Esophagus muscularis mucosa (tissue), 4 donors: Measurements from ENCODE around the gene PTPN14.

Experiments
- CTCF ChIP-seq, 3 experiments: fragments of 200-600 bp in 2 of 3; fragments of 450-650 bp in 1 of 3; sonication (generic) in 2 of 3; IDR thresholded peaks; one replicate each; pipeline ENCODE4 v1.5.1; 2017 to 2019; ENCODE audit warnings: antibody characterized with exemption in 3 of 3, mild to moderate bottlenecking in 2 of 3, moderate library complexity in 1 of 3
- EP300 ChIP-seq: sonication (generic); formaldehyde crosslinking; IDR thresholded peaks from one replicate; pipeline ENCODE4 v1.6.1; 2017; ENCODE audit warnings: antibody characterized with exemption
- POLR2A ChIP-seq: fragments of 450-650 bp; IDR thresholded peaks from one replicate; pipeline ENCODE4 v1.6.1; 2017; ENCODE audit warnings: antibody characterized with exemption, moderate library complexity, mild to moderate bottlenecking, low read depth

- no peak for TF ChIP-seq CTCF (IDR thresholded peaks at IDR 0.05)
- no peak for TF ChIP-seq POLR2A
- no peak for TF ChIP-seq EP300
These were observed 233.7 kb downstream of the PTPN14 start for GRCh38 chr1:214317734-214318133.
